ENCODE results near the gene KLHL21. TPM values are rescaled to one million over a fixed set of nuclear protein-coding genes. Genes with fewer than 3 reads are reported as not detected.

The KLHL21 gene
- total RNA-seq, 1 experiment from 2014 or later, result 32.0 TPM

DNA sequence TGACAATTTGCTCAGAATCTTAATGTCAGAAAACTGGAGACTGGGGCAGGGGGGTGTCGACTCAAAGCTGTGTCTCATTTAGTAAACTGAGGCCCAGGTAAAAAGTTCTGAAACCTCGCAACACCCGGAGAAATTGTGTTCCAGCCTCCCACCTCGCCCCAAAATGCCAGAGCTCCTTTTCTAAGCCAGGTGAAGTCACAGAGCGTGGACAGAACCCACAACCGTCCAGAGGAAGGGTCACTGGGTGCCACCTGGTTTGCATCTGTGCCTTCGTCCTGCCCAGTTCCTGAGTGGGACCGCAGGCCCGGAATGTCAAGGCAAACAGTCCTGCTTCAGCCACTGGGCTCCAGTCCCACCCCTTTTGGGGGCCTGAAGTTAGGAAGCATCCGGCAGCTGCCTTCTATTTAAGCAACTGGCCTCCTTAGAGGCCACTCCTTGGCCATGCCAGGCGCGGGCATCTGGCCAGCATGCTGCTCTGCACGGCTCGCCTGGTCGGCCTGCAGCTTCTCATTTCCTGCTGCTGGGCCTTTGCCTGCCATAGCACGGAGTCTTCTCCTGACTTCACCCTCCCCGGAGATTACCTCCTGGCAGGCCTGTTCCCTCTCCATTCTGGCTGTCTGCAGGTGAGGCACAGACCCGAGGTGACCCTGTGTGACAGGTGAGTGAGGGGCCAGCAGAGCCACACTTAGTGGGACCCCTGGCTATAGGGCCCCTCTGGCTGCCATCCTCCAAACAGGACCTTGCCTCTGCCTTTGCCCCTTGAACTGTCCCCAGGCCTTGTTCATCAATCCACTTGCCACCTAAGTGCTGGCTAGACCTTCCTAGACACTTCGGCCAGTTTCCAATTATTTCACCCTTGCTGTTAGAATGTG lies 47.5 kb downstream of the KLHL21 start, which contains the start of gene TAS1R1:
TAS1R1 (plus strand) TSS at position 401 of the 872 bp plus-strand sequence; CDS start at position 468, 67 bp downstream.
- Histone ChIP-seq H3K36me3 (peaks cover 12% of the 10 kb centered on the region), H3K27me3 (no peaks in the 10 kb centered on the region), H3K4me3 (peak within 1 kb of the TSS; percentile 91), H3K9me3 (no peaks in the 10 kb centered on the region)
- peak; percentile 14 for DNase-seq

DNA sequence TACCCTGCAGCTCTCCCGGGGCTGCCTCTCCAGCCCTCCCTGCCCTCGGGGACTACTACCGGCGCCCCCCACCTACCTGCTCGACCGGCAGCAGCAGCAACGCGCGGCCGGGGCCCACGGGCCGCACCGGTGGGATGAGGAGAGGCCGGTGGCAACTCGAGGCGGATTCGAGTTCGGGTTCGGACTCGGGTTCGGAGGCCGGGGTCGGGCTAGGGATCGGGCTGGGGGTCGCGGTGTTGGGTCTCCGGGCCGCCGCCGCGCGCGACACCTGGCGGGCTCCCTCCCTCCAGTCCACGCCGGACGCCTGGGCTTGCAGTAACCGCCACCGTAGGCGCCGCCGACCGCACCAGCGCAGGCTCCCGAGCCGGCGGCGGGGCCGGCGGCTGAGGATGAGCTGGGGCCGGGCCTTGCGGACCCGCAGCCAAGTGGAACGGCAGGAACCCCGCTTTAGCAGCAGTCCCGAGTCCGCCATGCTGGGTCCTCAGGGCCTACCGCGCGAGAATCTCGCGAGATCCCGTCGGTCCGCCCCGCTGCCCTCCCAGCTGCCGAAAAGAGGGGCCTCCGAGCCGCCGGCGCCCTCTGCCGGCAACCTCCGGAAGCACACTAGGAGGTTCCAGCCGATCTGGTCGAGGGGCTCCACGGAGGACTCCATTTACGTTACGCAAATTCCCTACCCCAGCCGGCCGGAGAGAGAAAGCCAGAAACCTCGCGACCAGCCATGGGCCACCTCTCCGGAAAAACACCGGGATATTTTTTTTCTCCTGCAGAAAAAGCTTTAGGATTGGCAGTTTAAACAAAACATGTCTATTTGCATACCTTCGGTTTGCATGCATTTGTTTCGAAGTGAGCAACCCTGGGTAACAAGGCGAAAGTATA lies 48.4 kb downstream of the KLHL21 start, which contains the start of gene NOL9:
NOL9 (minus strand) TSS at position 483 of the 876 bp plus-strand sequence; CDS start at position 472, 11 bp downstream.
- H3K4me3 ChIP-seq, result peak within 1 kb of the TSS; percentile 91
- peaks cover 19% of the 10 kb centered on the region for H3K36me3 ChIP-seq
- no peaks in the 10 kb centered on the region for H3K27me3 ChIP-seq
- H3K9me3 ChIP-seq, result no peaks in the 10 kb centered on the region
- peak; percentile 92 for DNase-seq

- no peaks in the 10 kb centered on the region for H3K27me3 ChIP-seq
- DNase-seq, result no peak
- H3K4me3 ChIP-seq, result no peak overlapping the region
- H3K36me3 ChIP-seq, result peaks cover 65% of the 10 kb centered on the region
- H3K9me3 ChIP-seq, result no peaks in the 10 kb centered on the region
Observed at GRCh38 chr1:6547301-6547700, 55.4 kb downstream of the KLHL21 start.

- no peak overlapping the region for H3K4me3 ChIP-seq
- peaks cover 69% of the 10 kb centered on the region for H3K36me3 ChIP-seq
- DNase-seq, result no peak
Observed at GRCh38 chr1:6546326-6546725, 56.3 kb downstream of the KLHL21 start.

GRCh38 chr1:6545276-6546112 lies 57.2 kb downstream of the KLHL21 start:
- peak; percentile 21 for DNase-seq
- Histone ChIP-seq H3K9me3 (no peaks in the 10 kb centered on the region), H3K4me3 (no peak overlapping the region), H3K27me3 (no peaks in the 10 kb centered on the region), H3K36me3 (peaks cover 69% of the 10 kb centered on the region)

More at GRCh38 chr1:6546326-6546725, 56.3 kb downstream of the KLHL21 start:
- Histone ChIP-seq H3K9me3 (no peaks in the 10 kb centered on the region), H3K27me3 (no peaks in the 10 kb centered on the region)

DNA sequence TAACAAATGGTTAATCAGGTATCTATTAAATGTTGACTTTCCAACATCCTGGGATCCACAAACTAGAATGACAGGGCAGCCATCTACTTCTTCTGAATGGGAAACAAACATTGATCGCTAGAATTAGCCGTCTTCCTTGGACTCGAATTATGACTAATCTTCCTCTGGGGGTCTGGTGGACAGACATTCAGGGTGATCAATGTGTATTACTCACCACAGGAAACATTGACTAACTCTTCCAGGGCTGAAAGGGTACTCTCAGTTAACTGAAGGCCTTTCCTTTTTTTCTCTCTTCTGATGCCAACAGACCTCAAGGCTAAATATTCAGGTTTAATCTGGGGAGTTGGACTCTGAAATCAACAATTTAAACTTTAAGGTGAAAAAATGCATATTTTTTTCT lies 57.8 kb downstream of the KLHL21 start:
- Histone ChIP-seq H3K9me3 (no peaks in the 10 kb centered on the region), H3K4me3 (no peak overlapping the region), H3K27me3 (no peaks in the 10 kb centered on the region), H3K36me3 (peaks cover 67% of the 10 kb centered on the region)
- no peak for DNase-seq

Other genes with a start within 250 kb of the KLHL21 start
- 80.9 and 91.4 TPM in 2 replicates for gene ACOT7, start 209.1 kb downstream of the KLHL21 start, total RNA-seq (2014; rRNA removed; shearing (Covaris generic); ENCODE audit: low replicate concordance)
- 0.59 TPM in 1 of 2 replicates, not detected in the other for gene HES2, start 182.9 kb downstream of the KLHL21 start, total RNA-seq (2014; rRNA removed; shearing (Covaris generic); ENCODE audit: low replicate concordance)
- gene ESPN, start 178.1 kb downstream of the KLHL21 start, total RNA-seq (2014; rRNA removed; shearing (Covaris generic); ENCODE audit: low replicate concordance), result not detected in 2 replicates
- gene TNFRSF25, start 136.7 kb downstream of the KLHL21 start, total RNA-seq (2014; rRNA removed; shearing (Covaris generic); ENCODE audit: low replicate concordance), result 0.63 TPM in 1 of 2 replicates, not detected in the other
- 0.02 and 1.2 TPM in 2 replicates for gene PLEKHG5, start 111.2 kb downstream of the KLHL21 start, total RNA-seq (2014; rRNA removed; shearing (Covaris generic); ENCODE audit: low replicate concordance)
- gene NOL9, start 48.4 kb downstream of the KLHL21 start, total RNA-seq (2014; rRNA removed; shearing (Covaris generic); ENCODE audit: low replicate concordance), result 25.0 and 44.9 TPM in 2 replicates
- not detected in 2 replicates for gene TAS1R1, start 47.6 kb downstream of the KLHL21 start, total RNA-seq (2014; rRNA removed; shearing (Covaris generic); ENCODE audit: low replicate concordance)
- 20.6 and 32.5 TPM in 2 replicates for gene ZBTB48, start 22.9 kb downstream of the KLHL21 start, total RNA-seq (2014; rRNA removed; shearing (Covaris generic); ENCODE audit: low replicate concordance)
- 15.1 and 20.0 TPM in 2 replicates for gene PHF13, start 10.9 kb upstream of the KLHL21 start, total RNA-seq (2014; rRNA removed; shearing (Covaris generic); ENCODE audit: low replicate concordance)
- 26.6 and 29.0 TPM in 2 replicates for gene THAP3, start 22.0 kb upstream of the KLHL21 start, total RNA-seq (2014; rRNA removed; shearing (Covaris generic); ENCODE audit: low replicate concordance)
- 66.4 and 71.8 TPM in 2 replicates for gene DNAJC11, start 98.9 kb upstream of the KLHL21 start, total RNA-seq (2014; rRNA removed; shearing (Covaris generic); ENCODE audit: low replicate concordance)
- gene CAMTA1, start 182.6 kb upstream of the KLHL21 start, total RNA-seq (2014; rRNA removed; shearing (Covaris generic); ENCODE audit: low replicate concordance), result 103 and 212 TPM in 2 replicates